GM12878 (cell line): Measurements from ENCODE around the gene TUBB. TPM values are rescaled to one million over a fixed set of nuclear protein-coding genes. Genes with fewer than 3 reads are reported as not detected.
A peak's percentile ranks its signal among the peaks of the same experiment; 100 is the strongest.

ENCODE experiments used
- BACH1 ChIP-seq: fragments of 450-650 bp; IDR thresholded peaks from 2 replicates; pipeline ENCODE4 v1.6.1; 2017; ENCODE audit warnings: mild to moderate bottlenecking, borderline replicate concordance
- BHLHE40 ChIP-seq, 2 experiments: fragments of 450-650 bp in 1 of 2; IDR thresholded peaks; 2 replicates each; pipeline ENCODE4 v1.6.1; 2011 to 2017; ENCODE audit warnings: low read depth in 2 of 2, borderline replicate concordance in 1 of 2, improper control_type of control experiment in 1 of 2, low read length in 1 of 2, mild to moderate bottlenecking in 1 of 2
- EED ChIP-seq: sonication (generic); IDR thresholded peaks from 2 replicates; pipeline ENCODE4 v1.6.1; 2016; ENCODE audit warnings: antibody characterized with exemption, low read depth
- ELK1 ChIP-seq: IDR thresholded peaks from 2 replicates; pipeline ENCODE4 v1.6.1; 2012; ENCODE audit warnings: low read depth, low read length, improper control_type of control experiment
- HDAC2 ChIP-seq: fragments of 200-600 bp; sonication (generic); IDR thresholded peaks from 2 replicates; pipeline ENCODE4 v1.6.1; 2017
- IRF3 ChIP-seq: fragments of 450-650 bp; IDR thresholded peaks from 2 replicates; pipeline ENCODE4 v1.6.1; 2014; ENCODE audit warnings: mild to moderate bottlenecking
- MXI1 ChIP-seq: fragments of 150-350 bp; IDR thresholded peaks from 2 replicates; pipeline ENCODE4 v1.6.1; 2011; ENCODE audit warnings: low read depth, mild to moderate bottlenecking, inconsistent platforms, low read length, improper control_type of control experiment
- NFIC ChIP-seq: IDR thresholded peaks from 2 replicates; pipeline ENCODE4 v1.6.1; 2012; ENCODE audit warnings: low read depth, mild to moderate bottlenecking, inconsistent platforms, low read length, moderate library complexity
- NFYB ChIP-seq: IDR thresholded peaks from 2 replicates; pipeline ENCODE4 v1.6.1; 2011; ENCODE audit warnings: low read depth, mild to moderate bottlenecking, low read length, improper control_type of control experiment, moderate library complexity; ENCODE audit not compliant: insufficient read depth
- RBBP5 ChIP-seq: fragments of 200-600 bp; sonication (generic); conservative IDR thresholded peaks from 2 replicates; pipeline ENCODE4 v1.6.1; 2016
- REST ChIP-seq: IDR thresholded peaks from 2 replicates; pipeline ENCODE4 v1.6.1; 2012; ENCODE audit warnings: mild to moderate bottlenecking, low read depth, low read length
- RUNX3 ChIP-seq: IDR thresholded peaks from 2 replicates; pipeline ENCODE4 v1.6.1; 2012; ENCODE audit warnings: low read length, inconsistent platforms
- SIN3A ChIP-seq: IDR thresholded peaks from 2 replicates; pipeline ENCODE4 v1.6.1; 2012; ENCODE audit warnings: low read depth, low read length, improper control_type of control experiment
- SMAD1 ChIP-seq: fragments of 450-650 bp; IDR thresholded peaks from 2 replicates; pipeline ENCODE4 v1.6.1; 2018; ENCODE audit warnings: mild to moderate bottlenecking, low read depth; ENCODE audit not compliant: partially characterized antibody
- SMARCA5 ChIP-seq: fragments of 450-650 bp; IDR thresholded peaks from 2 replicates; pipeline ENCODE4 v1.6.1; 2017; ENCODE audit warnings: mild to moderate bottlenecking
- TCF3 ChIP-seq: IDR thresholded peaks from 2 replicates; pipeline ENCODE4 v1.6.1; 2012; ENCODE audit warnings: low read depth, mild to moderate bottlenecking, low read length, borderline replicate concordance; ENCODE audit not compliant: insufficient read depth
- WRNIP1 ChIP-seq: IDR thresholded peaks from 2 replicates; pipeline ENCODE4 v1.6.1; 2011; ENCODE audit warnings: low read depth, low read length, improper control_type of control experiment, borderline replicate concordance
- YBX1 ChIP-seq: fragments of 450-650 bp; IDR thresholded peaks from 2 replicates; pipeline ENCODE4 v1.6.1; 2016; ENCODE audit warnings: antibody characterized with exemption
- YY1 ChIP-seq: IDR thresholded peaks from 2 replicates; pipeline ENCODE4 v1.6.1; 2011; ENCODE audit warnings: low read depth, mild to moderate bottlenecking, low read length
- ZBTB33 ChIP-seq: fragments of 450-650 bp; IDR thresholded peaks from 2 replicates; pipeline ENCODE4 v1.6.1; 2017; ENCODE audit warnings: mild to moderate bottlenecking
- ZNF217 ChIP-seq: fragments of 450-650 bp; IDR thresholded peaks from 2 replicates; pipeline ENCODE4 v1.6.1; 2017; ENCODE audit warnings: antibody characterized with exemption, mild to moderate bottlenecking
- polyA plus RNA-seq, 11 experiments: library from polyadenylated mRNA; depleted of rRNA in 4 of 11; unstranded in 6 of 11; stranded (reverse) in 5 of 11; fragments of >200 nt; fragmentation: Nextera tagmentation in 4 of 11; fragmentation: Illumina TruSeq in 1 of 11; extraction: Ambion mirVana in 4 of 11; extraction: Trizol in 1 of 11; gene quantifications; 1 replicate in 1 of 11; 2 replicates in 10 of 11; pipeline versions ENCODE4 v1.2.1 to v1.2.3, GENCODE V29; 2011 to 2016; ENCODE audit warnings: inconsistent platforms in 2 of 11, missing spikeins in 2 of 11, low read depth in 1 of 11
- total RNA-seq, 4 experiments: library from RNA; depleted of rRNA in 3 of 4; stranded (reverse); fragments of >200 nt in 3 of 4; fragmentation: Illumina TruSeq in 1 of 4; extraction: Trizol in 1 of 4; gene quantifications; 2 replicates each; pipeline versions ENCODE4 v1.2.1 to v1.2.3, GENCODE V29; 2013 to 2021
- TF ChIP-seq, protein P1 (sequence below): IDR thresholded peaks from 2 replicates; pipeline ENCODE4 v1.6.1; 2011; ENCODE audit warnings: low read depth, mild to moderate bottlenecking, low read length, moderate library complexity, borderline replicate concordance; ENCODE audit errors: extremely low read depth

The TUBB gene
- total and polyA plus RNA-seq, 10 of the 15 experiments (the other 5 are each of a cell fraction or from before 2014, with no cell fraction given) = 1,039 to 3,052 (median 1,656) TPM

DNA sequence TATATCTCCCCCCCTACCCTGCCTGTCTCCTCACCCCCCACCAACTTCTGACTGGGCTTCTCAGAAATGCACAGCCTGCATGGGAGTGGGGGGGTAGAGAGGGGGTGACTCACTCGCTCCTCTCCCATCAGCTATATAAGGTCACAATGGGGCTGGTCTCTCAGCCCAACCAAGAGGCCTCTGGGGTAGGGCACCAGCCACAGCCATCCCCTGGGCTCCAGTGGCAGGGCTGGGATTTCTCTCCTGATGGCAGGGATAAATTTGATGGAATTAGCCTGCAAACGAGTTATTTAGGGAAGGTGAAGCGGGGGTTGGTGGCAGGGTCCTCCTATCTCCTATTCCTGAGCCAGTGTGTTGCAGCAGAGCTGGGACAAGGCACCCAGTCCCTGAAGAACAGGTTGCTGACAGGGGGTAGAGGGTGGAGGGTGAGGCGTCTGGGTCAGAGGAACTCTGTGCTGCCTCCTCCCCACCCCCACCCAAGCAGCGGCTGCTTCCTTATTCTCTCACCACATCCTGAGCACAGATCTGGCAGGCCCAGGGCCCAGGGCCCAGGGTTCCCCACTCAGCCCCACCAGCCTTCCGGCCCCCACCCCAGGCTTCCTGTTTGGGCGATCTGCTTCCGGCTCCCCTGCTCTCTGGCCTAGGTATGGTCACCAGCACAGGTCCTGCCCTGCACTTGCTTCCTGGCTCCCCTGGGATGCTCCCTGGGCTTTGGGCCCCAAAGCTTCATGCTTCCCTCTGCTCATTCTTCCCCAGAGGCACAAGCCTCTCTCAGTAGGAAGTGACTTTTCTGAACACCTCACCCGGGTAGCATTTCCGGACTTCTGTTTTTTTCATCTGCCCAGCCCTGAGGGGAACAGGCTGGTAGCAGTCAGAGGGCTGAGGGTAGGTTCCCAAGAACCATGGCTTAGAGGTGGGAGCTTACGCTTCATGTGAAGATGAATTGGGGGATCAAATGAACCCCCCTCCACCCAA, 37.7 kb upstream of the TUBB start (continued):
- TF ChIP-seq HDAC2 (no peak), ZBTB33 (no peak), BHLHE40 (IDR thresholded peaks at IDR 0.05; ENCODE audit: borderline replicate concordance in 1 of 2, low read depth in 2 of 2, low read length in 1 of 2) (peak in 1 of 2 experiments; percentile 50; a peak in 1 of 4 replicates), IRF3 (no peak), YY1 (peak; percentile 63), REST (0 out of 2 replicates have a peak, but pooled peaks have one; percentile 22), NFYB (0 out of 2 replicates have a peak, but pooled peaks have one; percentile 29), SMARCA5 (peak; percentile 82; the same call in 1 of the 2 replicates), ZNF217 (no peak), WRNIP1 (no peak), MXI1 (peak; percentile 59), ELK1 (peak; percentile 75; the same call in 1 of the 2 replicates), YBX1 (no peak), SIN3A (no peak; the same call in 1 of the 2 replicates), BACH1 (0 out of 2 replicates have a peak, but pooled peaks have one; percentile 49), SMAD1 (no peak), TCF3 (peak; percentile 64; the same call in 1 of the 2 replicates), RBBP5 (no peak), RUNX3 (no peak), EED (peak; percentile 67), NFIC (no peak)
- TF ChIP-seq, protein P1, sequence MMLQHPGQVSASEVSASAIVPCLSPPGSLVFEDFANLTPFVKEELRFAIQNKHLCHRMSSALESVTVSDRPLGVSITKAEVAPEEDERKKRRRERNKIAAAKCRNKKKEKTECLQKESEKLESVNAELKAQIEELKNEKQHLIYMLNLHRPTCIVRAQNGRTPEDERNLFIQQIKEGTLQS = no peak
